Measurements from ENCODE around the gene SYF2. TPM values are rescaled to one million over a fixed set of nuclear protein-coding genes. Genes with fewer than 3 reads are reported as not detected.

The SYF2 gene
- total and polyA plus RNA-seq, 2 of the 13 experiments (the other 11 are each of a cell fraction or from before 2014, with no cell fraction given): 17.8 to 34.1 TPM

DNA sequence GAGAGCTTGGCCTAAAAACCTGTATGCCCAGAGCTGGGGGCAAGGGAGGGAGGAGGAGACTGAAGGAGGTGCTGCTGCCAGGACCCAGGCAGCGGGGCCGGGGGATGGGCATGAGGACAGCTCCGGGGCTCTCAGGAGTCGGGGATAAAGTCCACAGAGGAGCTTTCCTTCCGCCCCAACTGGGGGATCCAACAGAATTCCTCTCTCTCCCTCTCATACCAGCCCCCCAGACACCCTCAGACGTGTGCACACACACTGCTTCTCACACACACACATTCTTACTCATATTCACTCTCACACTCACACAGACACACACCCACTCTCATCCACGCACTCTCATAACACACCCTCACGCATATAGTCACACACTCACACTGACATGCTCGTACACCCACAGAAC lies 39.1 kb downstream of the SYF2 start:
- no peak overlapping the region for H2AFZ ChIP-seq (ENCODE audit: low read length)
- no peaks in the 10 kb centered on the region for H3K9me3 ChIP-seq (ENCODE audit: low read length)
- H3K79me2 ChIP-seq (ENCODE audit: insufficient read depth, low read length): no peaks in the 10 kb centered on the region
- BruUV-seq (replicated peaks): no TSS peak
- H4K20me1 ChIP-seq (ENCODE audit: insufficient read depth, low read length): no peaks in the 10 kb centered on the region
- peak overlapping the region; percentile 36; the same call in 1 of the 2 replicates for H3K4me2 ChIP-seq (ENCODE audit: low read depth, low read length)
- FAIRE-seq (no peak), ATAC-seq (no peak), DNase-seq (ENCODE audit: low spot score) (no peak)
- ChIA-PET CTCF (ENCODE audit: low intra/inter-chr PET ratio, low total read pairs) (no interaction called here), POLR2A (interaction anchor here (1.0 to 1.1 kb wide), 2 partner anchors 25 to 40 kb away, joined by 6 to 7 read pairs; partner anchors contain the start of gene SYF2)
- in situ Hi-C loops (cut with HindIII; ENCODE audit: extremely low pct_ligation_motif_present, low pct_unique_long_range_greater_than_20kb) (no loop called here), intact Hi-C loops (cut with micrococcal nuclease; ENCODE audit: unreplicated experiment) (no loop called here)
- H3K27me3 ChIP-seq (ENCODE audit: control insufficient read depth in 1 of 2, insufficient read depth in 2 of 2, low read length in 2 of 2): no peaks in the 10 kb centered on the region
- H3K27ac ChIP-seq (ENCODE audit: extremely low read length, insufficient read depth, low read length): no peak overlapping the region
- H3K4me1 ChIP-seq (ENCODE audit: insufficient read depth, low read length): peaks cover 60% of the 10 kb centered on the region
- H3K9ac ChIP-seq (ENCODE audit: insufficient read depth, low read depth, low read length): no peak overlapping the region
- H3K36me3 ChIP-seq (replicated peaks in 1 of 2; ENCODE audit: control insufficient read depth in 1 of 2, insufficient read depth in 2 of 2, low read length in 2 of 2): no peaks in the 10 kb centered on the region
- H3K4me3 ChIP-seq (replicated peaks in 1 of 3; ENCODE audit: insufficient read depth in 1 of 3, low read depth in 2 of 3, low read length in 3 of 3): no peak overlapping the region
- 52% methylated on average over 9 of the region's 9 CpGs for WGBS (ENCODE audit: low lambda C conversion rate)
- 0 out of 2 replicates have a peak, but pooled peaks have one; percentile 20 for TF ChIP-seq ZBTB38 (CRISPR knock-in tag; IDR thresholded peaks at IDR 0.05)
- TF ChIP-seq HES4 (CRISPR knock-in tag; IDR thresholded peaks at IDR 0.05; ENCODE audit: borderline replicate concordance): no peak
- TF ChIP-seq, protein P1, sequence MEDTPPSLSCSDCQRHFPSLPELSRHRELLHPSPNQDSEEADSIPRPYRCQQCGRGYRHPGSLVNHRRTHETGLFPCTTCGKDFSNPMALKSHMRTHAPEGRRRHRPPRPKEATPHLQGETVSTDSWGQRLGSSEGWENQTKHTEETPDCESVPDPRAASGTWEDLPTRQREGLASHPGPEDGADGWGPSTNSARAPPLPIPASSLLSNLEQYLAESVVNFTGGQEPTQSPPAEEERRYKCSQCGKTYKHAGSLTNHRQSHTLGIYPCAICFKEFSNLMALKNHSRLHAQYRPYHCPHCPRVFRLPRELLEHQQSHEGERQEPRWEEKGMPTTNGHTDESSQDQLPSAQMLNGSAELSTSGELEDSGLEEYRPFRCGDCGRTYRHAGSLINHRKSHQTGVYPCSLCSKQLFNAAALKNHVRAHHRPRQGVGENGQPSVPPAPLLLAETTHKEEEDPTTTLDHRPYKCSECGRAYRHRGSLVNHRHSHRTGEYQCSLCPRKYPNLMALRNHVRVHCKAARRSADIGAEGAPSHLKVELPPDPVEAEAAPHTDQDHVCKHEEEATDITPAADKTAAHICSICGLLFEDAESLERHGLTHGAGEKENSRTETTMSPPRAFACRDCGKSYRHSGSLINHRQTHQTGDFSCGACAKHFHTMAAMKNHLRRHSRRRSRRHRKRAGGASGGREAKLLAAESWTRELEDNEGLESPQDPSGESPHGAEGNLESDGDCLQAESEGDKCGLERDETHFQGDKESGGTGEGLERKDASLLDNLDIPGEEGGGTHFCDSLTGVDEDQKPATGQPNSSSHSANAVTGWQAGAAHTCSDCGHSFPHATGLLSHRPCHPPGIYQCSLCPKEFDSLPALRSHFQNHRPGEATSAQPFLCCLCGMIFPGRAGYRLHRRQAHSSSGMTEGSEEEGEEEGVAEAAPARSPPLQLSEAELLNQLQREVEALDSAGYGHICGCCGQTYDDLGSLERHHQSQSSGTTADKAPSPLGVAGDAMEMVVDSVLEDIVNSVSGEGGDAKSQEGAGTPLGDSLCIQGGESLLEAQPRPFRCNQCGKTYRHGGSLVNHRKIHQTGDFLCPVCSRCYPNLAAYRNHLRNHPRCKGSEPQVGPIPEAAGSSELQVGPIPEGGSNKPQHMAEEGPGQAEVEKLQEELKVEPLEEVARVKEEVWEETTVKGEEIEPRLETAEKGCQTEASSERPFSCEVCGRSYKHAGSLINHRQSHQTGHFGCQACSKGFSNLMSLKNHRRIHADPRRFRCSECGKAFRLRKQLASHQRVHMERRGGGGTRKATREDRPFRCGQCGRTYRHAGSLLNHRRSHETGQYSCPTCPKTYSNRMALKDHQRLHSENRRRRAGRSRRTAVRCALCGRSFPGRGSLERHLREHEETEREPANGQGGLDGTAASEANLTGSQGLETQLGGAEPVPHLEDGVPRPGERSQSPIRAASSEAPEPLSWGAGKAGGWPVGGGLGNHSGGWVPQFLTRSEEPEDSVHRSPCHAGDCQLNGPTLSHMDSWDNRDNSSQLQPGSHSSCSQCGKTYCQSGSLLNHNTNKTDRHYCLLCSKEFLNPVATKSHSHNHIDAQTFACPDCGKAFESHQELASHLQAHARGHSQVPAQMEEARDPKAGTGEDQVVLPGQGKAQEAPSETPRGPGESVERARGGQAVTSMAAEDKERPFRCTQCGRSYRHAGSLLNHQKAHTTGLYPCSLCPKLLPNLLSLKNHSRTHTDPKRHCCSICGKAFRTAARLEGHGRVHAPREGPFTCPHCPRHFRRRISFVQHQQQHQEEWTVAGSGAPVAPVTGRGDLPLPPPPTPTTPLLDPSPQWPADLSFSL (CRISPR knock-in tag; IDR thresholded peaks at IDR 0.05): peak; percentile 59; the same call in 1 of the 2 replicates
- TF ChIP-seq ZNF282 (IDR thresholded peaks at IDR 0.05; ENCODE audit: partially characterized antibody): peak; percentile 49
- TF ChIP-seq, protein P2, sequence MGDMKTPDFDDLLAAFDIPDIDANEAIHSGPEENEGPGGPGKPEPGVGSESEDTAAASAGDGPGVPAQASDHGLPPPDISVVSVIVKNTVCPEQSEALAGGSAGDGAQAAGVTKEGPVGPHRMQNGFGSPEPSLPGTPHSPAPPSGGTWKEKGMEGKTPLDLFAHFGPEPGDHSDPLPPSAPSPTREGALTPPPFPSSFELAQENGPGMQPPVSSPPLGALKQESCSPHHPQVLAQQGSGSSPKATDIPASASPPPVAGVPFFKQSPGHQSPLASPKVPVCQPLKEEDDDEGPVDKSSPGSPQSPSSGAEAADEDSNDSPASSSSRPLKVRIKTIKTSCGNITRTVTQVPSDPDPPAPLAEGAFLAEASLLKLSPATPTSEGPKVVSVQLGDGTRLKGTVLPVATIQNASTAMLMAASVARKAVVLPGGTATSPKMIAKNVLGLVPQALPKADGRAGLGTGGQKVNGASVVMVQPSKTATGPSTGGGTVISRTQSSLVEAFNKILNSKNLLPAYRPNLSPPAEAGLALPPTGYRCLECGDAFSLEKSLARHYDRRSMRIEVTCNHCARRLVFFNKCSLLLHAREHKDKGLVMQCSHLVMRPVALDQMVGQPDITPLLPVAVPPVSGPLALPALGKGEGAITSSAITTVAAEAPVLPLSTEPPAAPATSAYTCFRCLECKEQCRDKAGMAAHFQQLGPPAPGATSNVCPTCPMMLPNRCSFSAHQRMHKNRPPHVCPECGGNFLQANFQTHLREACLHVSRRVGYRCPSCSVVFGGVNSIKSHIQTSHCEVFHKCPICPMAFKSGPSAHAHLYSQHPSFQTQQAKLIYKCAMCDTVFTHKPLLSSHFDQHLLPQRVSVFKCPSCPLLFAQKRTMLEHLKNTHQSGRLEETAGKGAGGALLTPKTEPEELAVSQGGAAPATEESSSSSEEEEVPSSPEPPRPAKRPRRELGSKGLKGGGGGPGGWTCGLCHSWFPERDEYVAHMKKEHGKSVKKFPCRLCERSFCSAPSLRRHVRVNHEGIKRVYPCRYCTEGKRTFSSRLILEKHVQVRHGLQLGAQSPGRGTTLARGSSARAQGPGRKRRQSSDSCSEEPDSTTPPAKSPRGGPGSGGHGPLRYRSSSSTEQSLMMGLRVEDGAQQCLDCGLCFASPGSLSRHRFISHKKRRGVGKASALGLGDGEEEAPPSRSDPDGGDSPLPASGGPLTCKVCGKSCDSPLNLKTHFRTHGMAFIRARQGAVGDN (CRISPR knock-in tag; IDR thresholded peaks at IDR 0.05): peak; percentile 33; the same call in 1 of the 2 replicates
- TF ChIP-seq, protein P3, sequence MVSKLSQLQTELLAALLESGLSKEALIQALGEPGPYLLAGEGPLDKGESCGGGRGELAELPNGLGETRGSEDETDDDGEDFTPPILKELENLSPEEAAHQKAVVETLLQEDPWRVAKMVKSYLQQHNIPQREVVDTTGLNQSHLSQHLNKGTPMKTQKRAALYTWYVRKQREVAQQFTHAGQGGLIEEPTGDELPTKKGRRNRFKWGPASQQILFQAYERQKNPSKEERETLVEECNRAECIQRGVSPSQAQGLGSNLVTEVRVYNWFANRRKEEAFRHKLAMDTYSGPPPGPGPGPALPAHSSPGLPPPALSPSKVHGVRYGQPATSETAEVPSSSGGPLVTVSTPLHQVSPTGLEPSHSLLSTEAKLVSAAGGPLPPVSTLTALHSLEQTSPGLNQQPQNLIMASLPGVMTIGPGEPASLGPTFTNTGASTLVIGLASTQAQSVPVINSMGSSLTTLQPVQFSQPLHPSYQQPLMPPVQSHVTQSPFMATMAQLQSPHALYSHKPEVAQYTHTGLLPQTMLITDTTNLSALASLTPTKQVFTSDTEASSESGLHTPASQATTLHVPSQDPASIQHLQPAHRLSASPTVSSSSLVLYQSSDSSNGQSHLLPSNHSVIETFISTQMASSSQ (IDR thresholded peaks at IDR 0.05; ENCODE audit: low read depth): no peak
- TF ChIP-seq, protein P3 (CRISPR knock-in tag; IDR thresholded peaks at IDR 0.05; ENCODE audit: borderline replicate concordance): no peak
- TF ChIP-seq SP5 (CRISPR knock-in tag; IDR thresholded peaks at IDR 0.05; ENCODE audit: borderline replicate concordance, low read depth): no peak
- TF ChIP-seq ZNF557 (CRISPR knock-in tag; IDR thresholded peaks at IDR 0.05): no peak
- no peak for TF ChIP-seq SUZ12 (IDR thresholded peaks at IDR 0.05; ENCODE audit: low read depth, low read length)

Measured in HepG2 (cell line).